Neuronal stem cell (in vitro differentiated cells): ENCODE data around the gene TBC1D5.

ENCODE experiments used
- DNase-seq: peaks from one replicate; pipeline ENCODE4 v3.0.0-alpha.2; 2013; ENCODE audit warnings: low spot score
- H2AFZ ChIP-seq: one replicate; pipeline ENCODE4 v1.6.1; 2013; ENCODE audit warnings: mild to moderate bottlenecking, low read length, inconsistent platforms
- H2AK5ac ChIP-seq: 2 replicates; pipeline ENCODE4 v1.6.1; 2013; ENCODE audit warnings: low read depth, mild to moderate bottlenecking, inconsistent platforms, low read length, moderate library complexity, mixed read lengths
- H2BK120ac ChIP-seq: 2 replicates; pipeline ENCODE4 v1.6.1; 2013; ENCODE audit warnings: low read depth, mild to moderate bottlenecking, inconsistent platforms, low read length, moderate library complexity, mixed read lengths
- H2BK12ac ChIP-seq: one replicate; pipeline ENCODE4 v1.6.1; 2013; ENCODE audit warnings: low read length, inconsistent platforms
- H2BK15ac ChIP-seq: 2 replicates; pipeline ENCODE4 v1.6.1; 2013; ENCODE audit warnings: mild to moderate bottlenecking, low read length, inconsistent platforms, mixed read lengths
- H2BK5ac ChIP-seq: one replicate; pipeline ENCODE4 v1.6.1; 2013; ENCODE audit warnings: inconsistent platforms, mild to moderate bottlenecking, low read length, moderate library complexity
- H3K14ac ChIP-seq: one replicate; pipeline ENCODE4 v1.6.1; 2013; ENCODE audit warnings: low read length, inconsistent platforms
- H3K18ac ChIP-seq: 2 replicates; pipeline ENCODE4 v1.6.1; 2013; ENCODE audit warnings: low read length, inconsistent platforms
- H3K23ac ChIP-seq: 2 replicates; pipeline ENCODE4 v1.6.1; 2013; ENCODE audit warnings: low read depth, mild to moderate bottlenecking, mixed read lengths, low read length, inconsistent platforms; ENCODE audit not compliant: poor library complexity
- H3K27ac ChIP-seq: replicated peaks from 3 replicates; pipeline ENCODE4 v1.5.1; 2013; ENCODE audit warnings: low read length, inconsistent platforms
- H3K27me3 ChIP-seq, 3 experiments: 2 replicates each; pipeline ENCODE4 v1.6.1; 2013; ENCODE audit warnings: low read length in 3 of 3, mild to moderate bottlenecking in 2 of 3, inconsistent platforms in 1 of 3, low read depth in 1 of 3, mixed read lengths in 1 of 3, moderate library complexity in 1 of 3; ENCODE audit not compliant: control insufficient read depth in 3 of 3, insufficient read depth in 3 of 3
- H3K36me3 ChIP-seq, 2 donors: replicated peaks in 1 of 2; 2 replicates each; pipeline ENCODE4 v1.6.1; 2013; ENCODE audit warnings: low read length in 2 of 2; ENCODE audit not compliant: control insufficient read depth in 2 of 2, insufficient read depth in 2 of 2
- H3K4ac ChIP-seq: 2 replicates; pipeline ENCODE4 v1.6.1; 2013; ENCODE audit warnings: inconsistent platforms, mild to moderate bottlenecking, low read length, moderate library complexity
- H3K4me1 ChIP-seq, 2 donors: 1 replicate in 1 of 2; 2 replicates in 1 of 2; pipeline ENCODE4 v1.6.1; 2013; ENCODE audit warnings: low read length in 2 of 2, low read depth in 1 of 2; ENCODE audit not compliant: control insufficient read depth in 2 of 2, insufficient read depth in 1 of 2
- H3K4me2 ChIP-seq: one replicate; pipeline ENCODE4 v1.6.1; 2013; ENCODE audit warnings: mild to moderate bottlenecking, low read length, inconsistent platforms; ENCODE audit not compliant: insufficient read depth, poor library complexity, severe bottlenecking
- H3K4me3 ChIP-seq, 2 donors: 2 replicates each; pipeline ENCODE4 v1.5.1; 2013; ENCODE audit warnings: low read length in 2 of 2, mild to moderate bottlenecking in 2 of 2, inconsistent platforms in 1 of 2, moderate library complexity in 1 of 2
- H3K79me1 ChIP-seq: one replicate; pipeline ENCODE4 v1.6.1; 2013; ENCODE audit warnings: low read depth, mild to moderate bottlenecking, inconsistent platforms, low read length, moderate library complexity
- H3K9ac ChIP-seq: one replicate; pipeline ENCODE4 v1.6.1; 2013; ENCODE audit warnings: mild to moderate bottlenecking, low read depth, low read length, inconsistent platforms; ENCODE audit not compliant: poor library complexity
- H3K9me3 ChIP-seq, 2 donors: replicated peaks in 1 of 2; 2 replicates each; pipeline versions ENCODE3 to v1.6.1; 2013; ENCODE audit warnings: low read length in 2 of 2, mild to moderate bottlenecking in 2 of 2, inconsistent platforms in 1 of 2, low read depth in 1 of 2, mixed read lengths in 1 of 2, moderate library complexity in 1 of 2; ENCODE audit not compliant: control insufficient read depth in 2 of 2, insufficient read depth in 1 of 2
- H4K8ac ChIP-seq: one replicate; pipeline ENCODE4 v1.6.1; 2013; ENCODE audit warnings: low read depth, mild to moderate bottlenecking, inconsistent platforms, low read length, moderate library complexity
- H4K91ac ChIP-seq: one replicate; pipeline ENCODE4 v1.6.1; 2013; ENCODE audit warnings: low read length, low read depth, mild to moderate bottlenecking, inconsistent platforms; ENCODE audit not compliant: poor library complexity
- WGBS, 2 donors: extraction: QIAGEN DNeasy Blood & Tissue Kit; methylation state at CpG; one replicate each; pipeline ENCODE4 v1.1.7; 2013; ENCODE audit warnings: missing lambda C conversion rate in 2 of 2, mixed read lengths in 1 of 2; ENCODE audit not compliant: insufficient read length in 2 of 2, insufficient replicate concordance in 1 of 2; ENCODE audit errors: extremely low coverage in 2 of 2; 5-methylcytosine and 5-hydroxymethylcytosine counted together

The TBC1D5 gene

GRCh38 chr3:17149076-17149475 lies 593.4 kb downstream of the TBC1D5 start:
- no peaks in the 10 kb centered on the region for H3K9me3 ChIP-seq
- no peak overlapping the region for H3K4me2 ChIP-seq
- no peak overlapping the region for H3K18ac ChIP-seq
- H3K14ac ChIP-seq, result no peak overlapping the region
- no peaks in the 10 kb centered on the region for H3K79me1 ChIP-seq
- H2BK12ac ChIP-seq, result no peak overlapping the region
- H3K4ac ChIP-seq, result no peak overlapping the region
- no peaks in the 10 kb centered on the region for H3K4me1 ChIP-seq
- no peak for DNase-seq
- no CpG with 5 or more reads among the region's 9 CpGs for WGBS, 2 donors
- peak overlapping the region in 1 of 2 donors; percentile 64 for H3K4me3 ChIP-seq
- no peak overlapping the region for H4K8ac ChIP-seq
- no peak overlapping the region for H3K9ac ChIP-seq
- no peak overlapping the region for H2AK5ac ChIP-seq
- no peak overlapping the region for H3K23ac ChIP-seq
- no peak overlapping the region for H2BK15ac ChIP-seq
- no peak overlapping the region for H2BK5ac ChIP-seq
- H2BK120ac ChIP-seq, result no peak overlapping the region
- H3K27ac ChIP-seq, result no peak overlapping the region
- H3K27me3 ChIP-seq, result no peaks in the 10 kb centered on the region
- no peak overlapping the region for H4K91ac ChIP-seq
- peaks cover 2 to 6% of the 10 kb centered on the region in 2 donors for H3K36me3 ChIP-seq
- H2AFZ ChIP-seq, result no peak overlapping the region

GRCh38 chr3:17144665-17144993 lies 597.8 kb downstream of the TBC1D5 start:
- Histone ChIP-seq H3K4ac (no peak overlapping the region), H3K4me3 (peak overlapping the region in 1 of 2 donors; percentile 32), H3K4me2 (no peak overlapping the region), H2AK5ac (no peak overlapping the region), H2BK12ac (no peak overlapping the region), H4K8ac (no peak overlapping the region), H2BK15ac (no peak overlapping the region), H3K14ac (no peak overlapping the region), H3K27me3 (no peaks in the 10 kb centered on the region), H2AFZ (no peak overlapping the region), H3K23ac (no peak overlapping the region), H2BK5ac (no peak overlapping the region), H3K18ac (no peak overlapping the region), H3K36me3 (no peaks in the 10 kb centered on the region), H3K79me1 (no peaks in the 10 kb centered on the region), H3K9ac (no peak overlapping the region), H4K91ac (no peak overlapping the region), H3K4me1 (no peaks in the 10 kb centered on the region), H3K9me3 (peaks cover 0 to 2% of the 10 kb centered on the region in 2 donors), H3K27ac (no peak overlapping the region), H2BK120ac (no peak overlapping the region)
- DNase-seq, result no peak
- no CpG with 5 or more reads among the region's 7 CpGs for WGBS, 2 donors

- Histone ChIP-seq H2AK5ac (no peak overlapping the region), H3K36me3 (no peaks in the 10 kb centered on the region), H3K23ac (no peak overlapping the region), H2BK15ac (no peak overlapping the region), H3K27me3 (no peaks in the 10 kb centered on the region), H2BK12ac (no peak overlapping the region), H3K4me1 (no peaks in the 10 kb centered on the region), H2AFZ (no peak overlapping the region), H3K4ac (no peak overlapping the region), H3K79me1 (no peaks in the 10 kb centered on the region), H2BK120ac (no peak overlapping the region), H2BK5ac (no peak overlapping the region), H4K91ac (no peak overlapping the region), H3K9ac (no peak overlapping the region), H4K8ac (no peak overlapping the region), H3K18ac (peak overlapping the region; percentile 20), H3K4me3 (no peak overlapping the region), H3K27ac (no peak overlapping the region), H3K14ac (no peak overlapping the region), H3K9me3 (peaks cover 0 to 2% of the 10 kb centered on the region in 2 donors), H3K4me2 (no peak overlapping the region)
- no peak for DNase-seq
- no CpG with 5 or more reads among the region's 10 CpGs for WGBS, 2 donors
These were observed 598.4 kb downstream of the TBC1D5 start for GRCh38 chr3:17143893-17144664.

- Histone ChIP-seq H3K9ac (no peak overlapping the region), H2AK5ac (no peak overlapping the region), H3K4me1 (no peaks in the 10 kb centered on the region), H4K8ac (no peak overlapping the region), H3K9me3 (peaks cover 0 to 3% of the 10 kb centered on the region in 2 donors), H2BK120ac (no peak overlapping the region), H3K27ac (no peak overlapping the region), H3K14ac (no peak overlapping the region), H3K4me2 (no peak overlapping the region), H3K4ac (no peak overlapping the region), H3K23ac (no peak overlapping the region), H2AFZ (no peak overlapping the region), H2BK15ac (no peak overlapping the region), H2BK12ac (no peak overlapping the region), H3K27me3 (no peaks in the 10 kb centered on the region), H3K36me3 (no peaks in the 10 kb centered on the region), H4K91ac (no peak overlapping the region), H2BK5ac (no peak overlapping the region), H3K4me3 (no peak overlapping the region), H3K18ac (no peak overlapping the region), H3K79me1 (no peaks in the 10 kb centered on the region)
- no CpG with 5 or more reads among the region's 10 CpGs for WGBS, 2 donors
- no peak for DNase-seq
These were observed 599.9 kb downstream of the TBC1D5 start for GRCh38 chr3:17142516-17142915.
